Spleen (tissue), 7 donors: ENCODE results near the gene AHCYL2.

Experiments
- CTCF ChIP-seq, 11 experiments: fragments of 200-600 bp in 7 of 11; fragments of 450-650 bp in 4 of 11; sonication (generic) in 4 of 11; IDR thresholded peaks in 8 of 11; conservative IDR thresholded peaks in 3 of 11; 1 replicate in 7 of 11; 2 replicates in 4 of 11; pipeline versions ENCODE4 v1.4.0 to v1.8.0; 2016 to 2021; ENCODE audit warnings: antibody characterized with exemption in 11 of 11, inconsistent platforms in 4 of 11, mild to moderate bottlenecking in 1 of 11
- POLR2A ChIP-seq, 3 donors: fragments of 450-650 bp; IDR thresholded peaks; one replicate each; pipeline ENCODE4 v1.5.1; 2017; ENCODE audit warnings: antibody characterized with exemption in 3 of 3, mild to moderate bottlenecking in 1 of 3
- POLR2AphosphoS5 ChIP-seq, 3 donors: sonication (generic); formaldehyde crosslinking; IDR thresholded peaks; one replicate each; pipeline ENCODE4 v1.5.1; 2017; ENCODE audit warnings: antibody characterized with exemption in 3 of 3
- donor health status: DM: no; HTN: no; CAD: no; lungs with moderate emphysema.
- donor health status: DM: no; HTN: no; CAD: no.
- donor health status: DM: no; HTN: no; CAD: no.

- TF ChIP-seq CTCF (IDR thresholded peaks at IDR 0.05 in 8 of 11, conservative IDR thresholded peaks at IDR 0.05 in 3 of 11) (no peak), POLR2AphosphoS5 (IDR thresholded peaks at IDR 0.05) (no peak), POLR2A (IDR thresholded peaks at IDR 0.05) (no peak)
Measured at GRCh38 chr7:129437190-129437589, 212.4 kb downstream of the AHCYL2 start.
